ENCODE results near the gene SYT11. TPM values are rescaled to one million over a fixed set of nuclear protein-coding genes. Genes with fewer than 3 reads are reported as not detected.

The SYT11 gene
- total RNA-seq, 1 experiment from 2014 or later = 6.9 TPM

DNA sequence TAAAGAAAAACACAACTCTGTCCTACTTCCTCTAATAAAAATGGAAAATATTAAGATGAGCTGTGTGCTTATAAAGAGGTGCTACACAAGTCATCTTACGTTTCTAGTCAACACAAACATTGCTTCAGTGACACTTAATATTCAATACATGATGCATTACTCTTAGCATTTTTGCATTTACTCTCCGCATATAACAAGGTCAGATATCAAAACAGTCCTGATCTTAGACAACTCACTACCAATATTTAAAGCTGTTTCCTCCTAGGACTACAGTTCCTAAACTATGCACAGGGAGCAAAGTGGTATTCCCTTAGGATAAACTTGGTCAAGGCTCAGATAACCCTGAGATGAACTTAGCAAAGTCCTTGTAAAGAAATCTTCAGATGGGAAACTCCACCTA lies 39.5 kb downstream of the SYT11 start:
- DNase-seq (ENCODE audit: low read depth in 1 of 2, low spot score in 2 of 2) = no peak

DNA sequence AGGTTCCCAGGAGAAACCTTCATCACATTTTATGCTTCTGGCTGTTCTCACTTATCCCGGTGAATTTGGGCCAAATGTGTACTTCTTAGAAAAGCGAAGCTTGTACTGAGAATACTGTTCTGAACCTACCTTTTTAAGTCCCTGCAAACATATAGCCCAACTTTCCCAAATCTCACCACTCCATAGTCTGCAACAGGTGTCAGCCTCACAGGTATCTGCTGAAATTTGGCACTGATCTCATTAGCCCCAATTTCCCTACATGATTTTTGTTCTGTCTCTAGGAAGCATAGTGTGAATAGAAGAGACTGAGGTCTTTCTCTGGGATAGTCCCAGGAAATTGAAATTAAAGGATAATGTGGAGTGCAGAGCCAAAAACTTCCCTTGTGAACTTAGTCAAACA lies 40.3 kb downstream of the SYT11 start:
- Histone ChIP-seq H3K4me1 (replicated peaks) (no peaks in the 10 kb centered on the region), H3K27me3 (replicated peaks) (no peaks in the 10 kb centered on the region), H3K27ac (no peak overlapping the region), H3K4me3 (no peak overlapping the region), H3K9me3 (replicated peaks) (no peaks in the 10 kb centered on the region), H3K36me3 (peaks cover 73% of the 10 kb centered on the region)
- no peak for DNase-seq (ENCODE audit: low read depth in 1 of 2, low spot score in 2 of 2)

More for the DNA sequence above, 39.5 kb downstream of the SYT11 start:
- Histone ChIP-seq H3K27ac (no peak overlapping the region), H3K27me3 (replicated peaks) (no peaks in the 10 kb centered on the region), H3K36me3 (peaks cover 65% of the 10 kb centered on the region), H3K4me1 (replicated peaks) (peaks cover 6% of the 10 kb centered on the region), H3K9me3 (replicated peaks) (no peaks in the 10 kb centered on the region), H3K4me3 (no peak overlapping the region)

DNA sequence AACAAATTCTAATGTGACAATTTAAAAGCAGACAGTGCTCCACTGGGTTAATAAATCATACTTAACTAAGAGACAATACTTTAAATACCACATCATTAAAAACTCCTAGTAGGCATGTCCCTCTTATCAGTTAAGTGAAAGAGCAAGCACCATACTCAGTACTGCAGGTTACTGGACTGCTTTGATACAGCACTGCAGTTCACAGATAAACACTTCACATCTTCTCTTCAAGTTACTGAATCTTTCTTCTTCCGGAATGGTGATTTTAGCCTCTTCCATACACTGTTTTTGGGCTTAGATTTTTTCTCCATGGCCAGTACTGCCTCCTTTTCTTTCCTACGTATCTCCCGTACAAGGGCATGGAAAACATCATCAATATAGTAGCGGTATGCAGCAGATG lies 40.8 kb downstream of the SYT11 start:
- no peaks in the 10 kb centered on the region for H3K4me1 ChIP-seq (replicated peaks)
- peaks cover 78% of the 10 kb centered on the region for H3K36me3 ChIP-seq
- H3K9me3 ChIP-seq (replicated peaks) = no peaks in the 10 kb centered on the region
- no peak overlapping the region for H3K27ac ChIP-seq
- H3K27me3 ChIP-seq (replicated peaks) = no peaks in the 10 kb centered on the region
- no peak for DNase-seq (ENCODE audit: low read depth in 1 of 2, low spot score in 2 of 2)
- no peak overlapping the region for H3K4me3 ChIP-seq

DNA sequence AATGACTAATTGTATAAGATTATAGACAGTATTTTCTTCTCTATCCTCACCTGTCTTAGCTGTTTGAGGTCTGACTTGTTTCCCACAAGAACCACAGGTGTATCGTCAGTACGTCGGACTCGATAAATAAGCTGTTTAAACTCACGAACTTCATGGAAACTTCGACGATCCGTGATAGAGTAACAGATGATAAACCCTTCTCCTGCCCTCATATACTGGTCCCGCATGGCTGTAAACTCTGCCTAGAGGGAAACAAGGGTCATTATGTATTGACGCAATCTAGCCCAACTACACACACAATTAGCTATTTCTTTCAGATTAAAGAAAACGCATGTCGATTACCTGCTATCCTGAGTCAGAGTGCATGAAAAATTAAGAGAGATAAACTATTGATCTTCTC lies 44.9 kb downstream of the SYT11 start:
- peaks cover 94% of the 10 kb centered on the region for H3K36me3 ChIP-seq
- DNase-seq (ENCODE audit: low read depth in 1 of 2, low spot score in 2 of 2) = no peak
- no peaks in the 10 kb centered on the region for H3K9me3 ChIP-seq (replicated peaks)
- H3K27ac ChIP-seq = no peak overlapping the region
- H3K4me1 ChIP-seq (replicated peaks) = no peaks in the 10 kb centered on the region
- no peaks in the 10 kb centered on the region for H3K27me3 ChIP-seq (replicated peaks)
- no peak overlapping the region for H3K4me3 ChIP-seq

DNA sequence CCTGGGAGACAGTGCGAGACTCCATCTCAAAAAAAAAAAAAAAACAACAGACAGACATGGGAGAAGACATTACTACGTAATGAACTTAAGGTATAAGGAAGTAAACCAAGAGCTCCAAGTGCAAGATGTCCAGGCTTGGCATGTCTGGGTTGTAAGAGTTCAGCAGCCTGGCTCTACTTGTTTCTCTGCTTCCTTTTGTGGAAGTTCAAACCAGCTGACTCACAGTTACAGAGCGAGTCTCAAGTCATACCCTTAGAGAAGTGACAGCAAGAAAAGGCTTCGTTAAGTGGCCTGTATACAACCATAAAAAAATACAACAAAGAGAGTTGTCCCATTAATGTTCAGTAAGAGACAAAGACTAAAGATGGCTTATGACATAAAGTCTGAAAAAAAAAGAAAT lies 50.5 kb downstream of the SYT11 start:
- DNase-seq (ENCODE audit: low read depth in 1 of 2, low spot score in 2 of 2) = peak in 1 of 2 experiments; percentile 26
- no peaks in the 10 kb centered on the region for H3K9me3 ChIP-seq (replicated peaks)
- H3K27ac ChIP-seq = peak overlapping the region; percentile 64
- peaks cover 87% of the 10 kb centered on the region for H3K36me3 ChIP-seq
- peaks cover 16% of the 10 kb centered on the region for H3K4me1 ChIP-seq (replicated peaks)
- H3K4me3 ChIP-seq = peak overlapping the region; percentile 46
- H3K27me3 ChIP-seq (replicated peaks) = no peaks in the 10 kb centered on the region

DNA sequence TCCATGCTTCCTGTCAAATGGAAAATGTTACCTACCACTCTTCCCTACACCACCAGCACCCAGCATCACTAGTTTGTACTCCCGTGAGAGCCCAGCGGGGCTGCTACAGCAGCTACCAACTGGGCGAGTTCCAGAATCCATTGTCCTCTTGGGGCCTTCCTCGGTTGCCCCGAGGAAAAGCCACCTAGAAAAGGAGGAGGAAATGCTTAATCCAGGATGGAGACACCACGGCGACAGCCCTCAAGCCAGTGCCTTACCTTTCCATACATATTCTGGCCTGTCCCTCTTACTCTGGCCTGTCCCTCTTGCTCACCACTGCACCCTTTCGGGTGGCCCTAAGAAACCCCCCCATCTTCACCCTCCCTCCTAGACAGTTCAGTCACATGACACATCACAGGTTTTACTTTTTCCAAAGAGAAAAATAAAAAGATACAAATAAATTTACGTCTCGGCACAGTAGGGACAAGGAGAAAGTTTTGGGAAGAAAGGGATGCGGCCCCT lies 51.3 kb downstream of the SYT11 start:
- peaks cover 22% of the 10 kb centered on the region for H3K4me1 ChIP-seq (replicated peaks)
- no peaks in the 10 kb centered on the region for H3K9me3 ChIP-seq (replicated peaks)
- DNase-seq (ENCODE audit: low read depth in 1 of 2, low spot score in 2 of 2) = peak in 1 of 2 experiments; percentile 57
- peak overlapping the region; percentile 46 for H3K4me3 ChIP-seq
- no peaks in the 10 kb centered on the region for H3K27me3 ChIP-seq (replicated peaks)
- peaks cover 87% of the 10 kb centered on the region for H3K36me3 ChIP-seq
- peak overlapping the region; percentile 64 for H3K27ac ChIP-seq

DNA sequence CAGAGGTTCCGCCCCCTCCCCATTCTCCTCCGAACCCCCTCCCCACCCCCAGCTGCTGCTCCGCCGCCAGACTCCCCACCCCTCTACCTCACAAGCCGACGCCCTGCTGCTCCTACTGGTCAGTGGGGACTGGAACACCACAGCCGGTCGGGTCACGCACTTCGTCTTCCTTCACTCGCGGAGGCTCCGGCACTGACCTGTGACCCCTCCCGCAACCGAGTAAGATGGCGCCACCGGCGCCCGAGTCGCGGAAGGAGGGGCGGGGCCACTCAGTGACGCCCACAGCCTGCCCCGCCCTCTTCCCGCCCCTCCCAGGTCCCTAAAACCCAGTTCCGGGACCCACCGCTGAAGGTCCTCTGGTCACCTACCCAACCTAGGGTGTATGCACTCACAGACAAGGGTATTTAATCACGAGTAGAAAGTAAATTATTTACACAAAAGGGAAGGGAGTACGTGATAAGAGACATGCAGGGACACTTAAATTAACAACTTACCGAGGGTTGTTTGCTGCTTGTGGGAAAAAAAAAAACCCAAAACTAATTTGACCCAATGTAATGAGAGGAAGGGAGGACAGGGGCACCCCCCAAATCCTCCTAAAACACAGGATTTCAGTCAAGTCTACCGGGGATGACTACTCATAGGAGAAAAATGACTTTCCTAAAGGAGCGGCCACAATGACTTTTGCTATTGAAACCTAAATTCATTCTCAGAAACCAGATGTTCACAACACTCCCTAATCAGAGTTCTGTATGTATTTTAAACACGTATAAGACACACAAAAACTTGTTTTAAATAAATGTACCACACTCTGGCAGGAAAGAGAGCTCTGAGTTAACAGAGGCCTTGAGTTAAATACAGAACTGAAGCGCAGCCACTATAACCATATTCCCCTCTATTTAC lies 52.0 kb downstream of the SYT11 start, which contains the start of gene RIT1:
Gene RIT1 (minus strand): TSS at position 194 of the 900 bp plus-strand sequence. CDS start 588 bp downstream, outside the sequence.
- H3K9me3 ChIP-seq (replicated peaks) = no peaks in the 10 kb centered on the region
- H3K4me3 ChIP-seq = peak within 1 kb of the TSS; percentile 46
- peak; percentile 86 to 89 for DNase-seq (ENCODE audit: low read depth in 1 of 2, low spot score in 2 of 2)
- peaks cover 22% of the 10 kb centered on the region for H3K4me1 ChIP-seq (replicated peaks)
- peaks cover 87% of the 10 kb centered on the region for H3K36me3 ChIP-seq
- no peaks in the 10 kb centered on the region for H3K27me3 ChIP-seq (replicated peaks)
- peak within 1 kb of the TSS; percentile 64 for H3K27ac ChIP-seq

DNA sequence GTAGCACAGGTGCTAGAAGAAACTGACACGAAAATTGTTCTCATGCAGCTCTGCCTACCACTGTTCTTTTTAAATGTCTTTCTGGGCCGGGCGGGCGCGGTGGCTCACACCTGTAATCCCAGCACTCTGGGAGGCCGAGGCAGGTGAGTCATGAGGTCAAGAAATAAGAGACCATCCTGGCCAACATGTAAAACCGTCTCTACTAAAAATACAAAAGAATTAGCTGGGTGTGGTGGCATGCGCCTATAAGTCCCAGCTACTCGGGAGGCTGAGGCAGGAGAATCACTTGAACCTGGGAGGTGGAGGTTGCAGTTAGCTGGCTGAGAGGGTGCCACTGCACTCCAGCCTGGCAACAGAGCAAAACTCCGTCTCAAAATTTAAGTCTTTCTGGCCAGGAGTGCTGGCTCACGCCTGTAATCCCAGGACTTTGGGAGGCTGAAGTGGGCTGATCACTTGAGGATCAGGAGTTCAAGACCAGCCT lies 52.7 kb downstream of the SYT11 start:
- Histone ChIP-seq H3K27ac (no peak overlapping the region), H3K4me3 (no peak overlapping the region), H3K36me3 (peaks cover 88% of the 10 kb centered on the region), H3K27me3 (replicated peaks) (no peaks in the 10 kb centered on the region), H3K4me1 (replicated peaks) (peaks cover 22% of the 10 kb centered on the region), H3K9me3 (replicated peaks) (no peaks in the 10 kb centered on the region)
- DNase-seq (ENCODE audit: low read depth in 1 of 2, low spot score in 2 of 2) = no peak

DNA sequence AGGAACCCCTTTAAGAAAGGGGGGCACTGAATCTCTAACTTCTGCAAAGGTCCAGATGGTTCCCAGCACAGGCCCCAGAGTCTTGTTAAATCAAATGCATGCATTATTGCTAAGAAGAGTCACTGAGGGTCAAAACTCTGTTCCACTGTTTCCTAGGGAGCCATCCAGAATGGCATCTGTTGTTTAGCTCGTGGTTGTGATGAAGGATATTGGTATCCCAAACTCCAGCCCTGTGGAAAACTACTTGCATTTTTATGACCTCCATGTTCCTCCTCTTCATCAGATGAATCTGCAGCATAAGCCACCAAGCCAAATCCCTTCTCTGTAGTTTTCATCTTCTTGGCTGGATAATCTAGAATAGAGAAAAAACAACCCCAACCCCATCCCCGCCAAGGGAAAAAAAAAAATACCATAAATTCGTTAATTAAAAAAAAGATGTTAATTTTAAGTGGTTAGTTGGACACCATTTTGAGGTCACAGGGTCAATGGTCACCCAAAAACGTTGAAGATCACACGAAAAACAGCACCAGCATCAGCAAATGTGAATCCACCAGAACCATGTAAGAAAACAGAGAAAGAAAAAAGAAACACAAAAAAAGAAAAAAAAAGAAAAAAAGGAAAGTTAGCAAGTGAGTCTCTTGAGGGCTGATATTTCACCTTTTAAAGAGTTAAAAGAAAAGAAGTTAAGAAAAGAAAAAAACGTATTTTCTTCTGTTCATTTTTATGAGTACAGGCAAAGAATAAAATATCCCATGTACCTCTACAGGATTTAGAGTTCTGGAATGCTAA lies 54.8 kb downstream of the SYT11 start:
- H3K36me3 ChIP-seq = peaks cover 87% of the 10 kb centered on the region
- no peak overlapping the region for H3K4me3 ChIP-seq
- DNase-seq (ENCODE audit: low read depth in 1 of 2, low spot score in 2 of 2) = no peak
- H3K4me1 ChIP-seq (replicated peaks) = peaks cover 22% of the 10 kb centered on the region
- no peaks in the 10 kb centered on the region for H3K9me3 ChIP-seq (replicated peaks)
- H3K27me3 ChIP-seq (replicated peaks) = no peaks in the 10 kb centered on the region
- H3K27ac ChIP-seq = no peak overlapping the region

DNA sequence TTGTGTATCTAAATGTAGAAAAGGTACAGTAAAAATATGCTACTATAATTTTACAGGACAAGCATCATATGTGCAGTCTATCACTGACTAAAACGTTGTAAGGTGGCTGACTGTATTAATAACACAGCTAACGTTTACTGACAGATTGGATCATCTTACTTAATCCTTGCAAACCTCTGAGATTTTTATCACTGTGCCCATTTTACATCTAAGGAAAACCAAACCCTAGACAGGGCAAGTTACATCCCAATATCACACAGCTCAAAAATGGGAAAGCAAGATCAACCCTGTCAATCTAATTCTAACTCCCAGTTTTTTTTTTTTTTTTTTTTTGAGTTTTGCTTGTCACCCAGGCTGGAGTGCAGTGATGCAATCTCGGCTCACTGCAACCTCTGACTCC lies 59.3 kb downstream of the SYT11 start:
- no peak for DNase-seq (ENCODE audit: low read depth in 1 of 2, low spot score in 2 of 2)
- Histone ChIP-seq H3K27me3 (replicated peaks) (no peaks in the 10 kb centered on the region), H3K27ac (no peak overlapping the region), H3K36me3 (peaks cover 96% of the 10 kb centered on the region), H3K4me1 (replicated peaks) (peaks cover 6% of the 10 kb centered on the region; the same call in 1 of the 2 replicates), H3K9me3 (replicated peaks) (no peaks in the 10 kb centered on the region), H3K4me3 (no peak overlapping the region)

DNA sequence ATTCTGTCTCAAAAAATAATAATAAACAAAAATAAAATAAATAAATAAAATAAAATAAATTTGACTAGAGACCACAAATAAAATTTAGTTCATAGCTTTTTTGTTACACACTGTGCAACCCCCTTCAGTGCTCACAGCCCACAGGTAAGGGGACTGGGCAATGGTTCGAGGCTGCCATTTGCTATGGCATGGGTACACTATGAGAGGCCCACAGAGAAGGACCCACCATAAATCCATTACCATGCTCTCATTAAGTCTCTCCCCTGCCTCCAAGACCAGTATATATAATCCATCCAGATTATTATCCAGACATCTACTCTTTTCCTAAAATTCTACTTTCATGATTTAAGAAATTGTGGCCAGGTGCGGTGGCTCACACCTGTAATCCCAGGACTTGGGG lies 60.4 kb downstream of the SYT11 start:
- no peaks in the 10 kb centered on the region for H3K27me3 ChIP-seq (replicated peaks)
- no peak overlapping the region for H3K4me3 ChIP-seq
- no peak overlapping the region for H3K27ac ChIP-seq
- H3K36me3 ChIP-seq = peaks cover 96% of the 10 kb centered on the region
- H3K4me1 ChIP-seq (replicated peaks) = peaks cover 6% of the 10 kb centered on the region; the same call in 1 of the 2 replicates
- no peak for DNase-seq (ENCODE audit: low read depth in 1 of 2, low spot score in 2 of 2)
- H3K9me3 ChIP-seq (replicated peaks) = no peaks in the 10 kb centered on the region

DNA sequence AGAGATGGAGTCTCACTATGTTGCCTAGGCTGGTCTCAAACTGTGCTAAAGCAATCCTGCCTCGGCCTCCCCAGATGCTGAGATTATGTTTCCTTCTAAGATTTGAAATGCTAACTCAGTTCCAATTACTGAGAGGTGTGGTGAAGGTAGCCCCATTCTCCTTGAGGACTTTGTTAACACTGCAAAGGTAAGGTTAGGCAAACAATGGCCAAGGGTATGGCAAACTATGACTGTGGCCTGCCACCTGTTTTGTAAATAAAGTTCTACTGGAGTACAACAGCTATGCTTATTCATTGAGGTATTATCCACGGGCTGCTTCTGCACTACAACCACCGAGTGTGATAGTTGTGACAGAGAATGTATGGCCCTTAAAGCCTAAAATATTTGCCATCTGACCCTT lies 61.4 kb downstream of the SYT11 start:
- DNase-seq (ENCODE audit: low read depth in 1 of 2, low spot score in 2 of 2) = no peak
- Histone ChIP-seq H3K27me3 (replicated peaks) (no peaks in the 10 kb centered on the region), H3K36me3 (peaks cover 96% of the 10 kb centered on the region)

DNA sequence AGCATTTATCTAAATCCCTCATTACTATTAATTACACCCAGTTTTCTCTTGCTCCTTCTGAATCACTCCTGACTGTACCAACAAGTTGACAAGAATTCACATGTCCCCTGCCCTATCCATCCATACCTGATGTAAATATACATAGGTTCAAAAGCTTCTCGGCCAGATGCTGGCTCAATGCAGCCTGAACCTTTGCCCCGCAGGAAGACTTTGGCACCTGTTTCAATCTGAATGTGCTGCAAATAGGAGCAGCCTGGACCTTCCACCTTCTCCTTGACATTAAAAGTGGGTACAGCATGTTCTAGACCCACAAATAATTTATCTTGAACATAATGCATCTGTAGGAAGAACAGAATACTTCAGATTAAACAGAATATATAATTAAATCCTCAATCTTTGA lies 66.1 kb downstream of the SYT11 start:
- Histone ChIP-seq H3K9me3 (replicated peaks) (no peaks in the 10 kb centered on the region), H3K27ac (no peak overlapping the region)

More for the DNA sequence above, 61.4 kb downstream of the SYT11 start:
- no peak overlapping the region for H3K27ac ChIP-seq
- no peak overlapping the region for H3K4me3 ChIP-seq
- H3K9me3 ChIP-seq (replicated peaks) = no peaks in the 10 kb centered on the region
- no peaks in the 10 kb centered on the region for H3K4me1 ChIP-seq (replicated peaks)

More for the DNA sequence above, 66.1 kb downstream of the SYT11 start:
- Histone ChIP-seq H3K4me1 (replicated peaks) (peaks cover under 1% of the 10 kb centered on the region; the same call in 1 of the 2 replicates), H3K27me3 (replicated peaks) (no peaks in the 10 kb centered on the region), H3K36me3 (peaks cover 99% of the 10 kb centered on the region), H3K4me3 (no peak overlapping the region)
- DNase-seq (ENCODE audit: low read depth in 1 of 2, low spot score in 2 of 2) = no peak
